NCI-H187 (cell line): Measurements from ENCODE around the gene GABRE.
"Not testable (repeated sequence)": the region's sequence is repeated elsewhere in the genome, so short reads cannot be mapped to it uniquely, and the experiment has no call there.

Experiments
- DNase-seq, 2 experiments: peaks; one replicate each; lab custom pipeline; 2025; lab: John Stamatoyannopoulos, UW

Gene GABRE

DNA sequence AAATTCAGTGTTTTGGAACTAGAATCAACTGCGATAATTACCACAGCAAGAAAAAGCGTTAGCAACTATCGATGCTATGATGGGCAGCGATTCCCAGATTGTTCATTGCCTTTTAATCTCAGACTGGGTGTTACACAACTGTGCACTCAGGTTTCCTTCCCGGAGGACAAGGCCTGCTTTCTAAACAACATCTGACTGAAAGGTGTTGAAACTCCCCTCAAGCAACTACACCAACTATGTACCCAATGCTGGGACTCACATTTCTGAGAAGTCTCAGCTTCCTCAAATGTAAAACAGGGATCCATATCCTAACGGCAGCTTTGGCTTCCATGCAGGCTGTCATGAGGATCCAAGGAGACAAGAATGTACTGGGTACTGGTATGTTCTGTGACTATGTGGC is 8.2 kb downstream of the GABRE start:
- no peak for DNase-seq

DNA sequence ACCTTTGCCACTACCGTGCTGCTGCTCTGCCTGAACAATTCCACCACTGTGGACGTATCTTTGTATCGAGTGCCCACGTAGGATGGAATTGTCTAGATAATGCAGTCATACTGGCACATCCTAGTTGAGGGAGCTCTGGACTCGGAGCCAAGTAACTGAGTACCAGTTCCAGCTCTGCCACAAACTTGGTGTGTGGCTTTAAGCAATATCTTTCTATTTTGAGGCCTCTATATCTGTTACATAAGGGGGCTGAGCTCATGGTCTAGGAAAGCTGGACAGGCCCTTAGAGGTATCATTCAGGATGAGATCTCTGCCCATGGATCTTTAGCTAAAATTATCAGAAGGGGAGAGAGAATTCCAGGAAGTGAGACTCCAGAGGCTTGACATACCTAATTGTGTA is 12.4 kb downstream of the GABRE start:
- no peak for DNase-seq

DNA sequence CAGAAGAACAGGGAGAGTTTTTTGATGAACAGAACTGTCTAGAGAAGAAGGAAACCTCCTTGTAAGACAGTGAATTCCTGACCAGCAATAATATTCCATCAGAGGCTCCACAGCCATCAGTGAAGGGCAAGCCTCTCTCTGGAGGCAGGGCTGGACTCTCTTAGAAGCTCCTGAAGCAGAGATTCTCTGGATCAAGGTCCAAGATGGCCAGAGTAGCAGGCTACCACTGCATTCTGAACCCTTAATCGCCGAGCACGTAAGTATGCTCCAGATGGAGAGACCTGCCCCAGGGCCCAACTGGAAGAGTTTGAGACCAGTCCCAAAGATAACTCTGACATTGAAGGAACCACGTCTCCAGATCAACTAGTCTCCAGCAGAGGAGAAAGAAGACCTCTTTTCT is 16.4 kb downstream of the GABRE start:
- DNase-seq: no peak

DNA sequence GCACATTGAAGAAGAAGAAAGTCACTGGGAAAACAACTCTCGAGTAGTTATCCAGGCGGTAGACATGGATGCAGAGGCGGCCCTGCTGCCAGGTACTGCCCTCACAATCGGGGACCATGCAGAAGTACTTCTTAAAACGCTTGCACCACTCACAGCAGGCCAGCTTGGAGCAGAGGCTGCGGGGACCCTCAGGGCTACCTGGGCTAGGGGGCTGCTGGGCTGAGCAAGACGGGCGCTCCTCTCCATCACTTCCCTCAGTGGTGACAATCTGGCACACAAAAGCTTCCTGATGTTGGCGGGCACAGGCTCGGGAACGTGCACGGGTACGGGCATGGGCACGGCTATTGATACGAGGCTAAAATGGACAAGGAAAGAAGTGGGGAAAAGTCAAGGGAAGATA is 19.7 kb downstream of the GABRE start:
- DNase-seq: no peak

DNA sequence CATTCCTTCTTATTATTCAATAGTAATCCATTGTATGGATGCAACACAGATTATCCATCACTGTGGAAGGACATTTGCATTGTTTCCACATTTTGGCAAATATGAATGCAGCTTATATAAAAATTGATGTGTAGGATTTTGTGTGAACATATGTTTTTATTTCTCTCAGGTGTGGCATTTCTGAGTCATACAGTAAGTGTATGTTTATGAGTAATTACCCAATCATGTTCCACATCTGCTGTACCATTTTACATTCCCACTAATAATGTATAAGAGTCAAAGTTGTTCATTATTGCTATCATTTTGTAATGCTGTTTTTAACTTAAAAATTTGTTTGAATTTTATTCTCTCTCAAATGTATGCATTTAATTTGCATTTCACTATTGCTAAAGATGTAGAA is 36.3 kb downstream of the GABRE start:
- DNase-seq: no peak

DNA sequence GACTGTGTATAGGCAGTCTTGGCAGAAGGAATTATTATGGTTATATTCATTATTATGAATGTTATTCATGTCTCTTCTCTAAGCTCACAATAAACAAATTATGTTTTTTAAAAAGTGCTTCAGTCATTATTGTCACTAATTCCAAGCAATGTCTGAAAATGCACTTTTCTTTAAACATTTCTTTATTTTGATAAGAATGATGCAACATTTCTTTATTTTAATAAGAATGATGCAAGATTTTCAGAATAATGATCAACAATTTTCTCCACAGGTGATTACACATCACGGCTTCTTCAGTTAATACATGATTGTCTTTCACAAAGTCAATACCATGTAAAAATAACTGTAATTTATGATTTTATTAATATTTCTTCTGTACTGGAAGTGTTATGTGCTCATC is 39.1 kb downstream of the GABRE start:
- no peak for DNase-seq

DNA sequence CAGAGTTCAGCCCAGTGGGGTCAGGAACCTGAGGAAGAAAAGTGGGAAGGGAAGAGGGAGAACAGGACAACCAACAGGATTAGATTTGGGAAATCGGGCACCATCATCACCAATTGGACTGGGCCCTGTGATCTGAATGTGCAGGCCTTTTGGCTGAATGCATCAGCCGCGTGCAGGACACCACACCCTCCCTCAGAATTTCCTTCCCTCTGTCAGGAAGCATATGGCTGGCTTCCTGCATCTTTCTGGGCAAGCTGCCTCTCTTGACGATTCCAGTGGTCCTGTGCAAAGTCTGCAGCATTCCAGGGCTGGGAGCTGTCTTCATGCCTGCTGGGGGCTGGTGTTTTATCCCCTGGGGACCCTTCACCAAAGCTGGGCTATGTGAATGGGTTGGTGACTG is 45.4 kb downstream of the GABRE start:
- DNase-seq: no peak

DNA sequence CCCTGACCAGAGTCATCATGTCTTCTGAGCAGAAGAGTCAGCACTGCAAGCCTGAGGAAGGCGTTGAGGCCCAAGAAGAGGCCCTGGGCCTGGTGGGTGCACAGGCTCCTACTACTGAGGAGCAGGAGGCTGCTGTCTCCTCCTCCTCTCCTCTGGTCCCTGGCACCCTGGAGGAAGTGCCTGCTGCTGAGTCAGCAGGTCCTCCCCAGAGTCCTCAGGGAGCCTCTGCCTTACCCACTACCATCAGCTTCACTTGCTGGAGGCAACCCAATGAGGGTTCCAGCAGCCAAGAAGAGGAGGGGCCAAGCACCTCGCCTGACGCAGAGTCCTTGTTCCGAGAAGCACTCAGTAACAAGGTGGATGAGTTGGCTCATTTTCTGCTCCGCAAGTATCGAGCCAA is 50.8 kb downstream of the GABRE start:
- DNase-seq: no peak

DNA sequence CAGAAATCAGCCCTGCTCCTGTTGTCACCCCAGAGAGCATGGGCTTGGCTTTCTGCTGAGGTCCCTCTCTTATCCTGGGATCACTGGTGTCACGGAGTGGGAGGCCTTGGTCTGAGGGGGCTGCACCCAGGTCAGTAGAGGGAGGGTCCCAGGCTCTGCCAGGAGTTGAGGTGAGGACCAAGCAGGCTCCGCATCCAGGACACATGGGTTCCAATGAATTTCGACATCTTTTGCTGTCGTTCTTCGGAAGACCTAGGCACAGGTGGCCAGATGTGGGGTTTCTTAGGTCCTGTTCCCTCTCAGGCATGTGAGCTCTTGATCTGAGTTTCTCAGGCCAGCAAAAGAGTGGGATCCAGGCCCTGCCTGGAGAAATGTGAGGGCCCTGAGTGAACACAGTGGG is 51.8 kb downstream of the GABRE start:
- no peak for DNase-seq

DNA sequence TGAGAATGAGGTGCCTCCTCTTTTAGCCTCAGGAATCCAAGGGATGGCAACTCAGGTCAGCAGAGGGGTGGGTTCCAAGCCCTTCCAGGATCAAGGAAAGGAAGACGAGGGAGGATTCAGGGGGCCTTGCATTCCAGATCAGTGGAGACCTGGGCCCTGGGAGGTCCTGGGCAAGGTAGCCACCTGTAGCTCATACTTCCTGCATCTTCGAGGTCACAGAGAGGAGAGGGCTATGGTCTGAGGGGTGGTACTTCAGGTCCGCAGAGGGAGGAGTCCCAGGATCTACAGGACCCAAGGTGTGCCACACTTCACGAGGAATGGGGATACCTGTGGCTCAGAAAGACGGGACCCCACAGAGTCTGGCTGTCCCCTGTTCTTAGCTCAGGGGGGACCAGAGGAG is 52.6 kb downstream of the GABRE start:
- DNase-seq: no peak

DNA sequence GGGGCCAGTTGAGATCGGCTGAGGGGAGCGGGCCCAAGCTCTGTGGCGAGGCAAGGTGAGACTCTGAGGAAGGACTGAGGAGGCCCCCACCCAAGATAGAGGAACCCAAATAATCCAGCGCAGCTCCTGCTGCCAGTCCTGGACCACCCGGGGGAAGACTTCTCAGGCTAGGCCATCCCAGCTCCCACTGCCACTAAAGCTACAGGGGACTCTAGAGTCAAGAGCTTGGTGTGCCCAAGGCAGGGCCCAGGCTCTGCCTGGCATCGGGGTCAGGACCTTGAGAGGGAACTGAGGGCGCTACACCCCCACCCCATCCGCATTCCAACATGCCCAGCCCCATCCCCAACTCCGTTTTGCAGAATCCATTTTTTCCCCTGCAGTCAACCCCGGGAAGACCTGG is 53.2 kb downstream of the GABRE start:
- DNase-seq: no peak

DNA sequence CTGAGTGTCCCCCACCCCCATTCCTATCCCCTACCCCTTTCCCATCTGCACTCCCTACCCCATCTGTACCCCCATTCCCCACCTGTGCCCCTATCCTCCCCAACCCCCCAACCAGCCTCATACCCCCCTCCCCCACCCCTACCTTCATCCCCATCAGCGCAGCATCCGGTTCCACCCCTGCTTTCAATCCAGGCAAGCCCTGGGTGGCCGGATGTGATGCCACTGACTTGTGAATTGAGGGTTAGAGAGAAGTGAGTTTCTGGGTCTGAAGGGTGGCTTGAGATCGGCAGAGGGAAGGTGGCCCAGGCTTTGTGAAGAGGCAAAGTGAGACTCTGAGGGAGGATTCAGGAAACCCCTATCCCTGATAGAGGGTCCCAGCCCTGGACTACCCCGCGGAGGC is 53.9 kb downstream of the GABRE start:
- DNase-seq: no peak

DNA sequence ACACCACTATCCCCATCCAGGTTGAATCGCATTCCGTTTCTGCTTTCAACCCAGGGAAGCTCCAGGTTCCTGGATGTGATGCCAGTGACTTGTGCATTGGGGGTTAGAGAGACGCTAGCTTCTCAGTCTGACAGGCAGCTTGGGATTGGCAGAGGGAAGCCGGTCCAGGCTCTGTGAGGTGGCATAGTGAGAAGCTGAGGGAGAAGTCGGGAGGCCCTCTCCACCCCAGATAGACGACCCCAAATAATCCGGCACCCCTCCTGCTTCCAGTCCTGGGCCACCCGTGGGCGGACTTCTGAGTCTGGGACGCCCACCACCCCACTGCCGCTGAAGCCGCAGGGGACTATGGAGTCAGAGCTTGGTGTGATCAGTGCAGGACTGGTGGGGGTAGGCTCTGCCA is 54.4 kb downstream of the GABRE start:
- DNase-seq: no peak

DNA sequence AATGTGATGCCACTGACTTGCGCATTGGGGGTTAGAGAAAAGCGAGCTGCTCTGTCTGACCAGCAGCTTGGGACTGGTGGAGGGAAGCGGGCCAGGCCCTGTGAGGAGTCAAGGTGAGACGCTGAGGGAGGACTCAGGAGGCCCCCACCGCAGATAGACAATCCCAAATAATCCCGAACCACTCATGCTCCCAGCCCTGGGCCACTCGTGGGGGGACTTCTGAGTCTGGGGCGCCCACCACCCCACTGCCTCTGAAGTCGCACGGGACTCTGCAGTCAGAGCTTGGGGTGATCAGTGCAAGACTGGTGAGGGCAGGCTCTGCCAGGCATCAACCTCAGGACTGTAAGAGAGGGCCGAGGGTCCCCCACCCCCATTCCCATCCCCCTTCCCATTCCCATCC is 54.9 kb downstream of the GABRE start:
- no peak for DNase-seq

DNA sequence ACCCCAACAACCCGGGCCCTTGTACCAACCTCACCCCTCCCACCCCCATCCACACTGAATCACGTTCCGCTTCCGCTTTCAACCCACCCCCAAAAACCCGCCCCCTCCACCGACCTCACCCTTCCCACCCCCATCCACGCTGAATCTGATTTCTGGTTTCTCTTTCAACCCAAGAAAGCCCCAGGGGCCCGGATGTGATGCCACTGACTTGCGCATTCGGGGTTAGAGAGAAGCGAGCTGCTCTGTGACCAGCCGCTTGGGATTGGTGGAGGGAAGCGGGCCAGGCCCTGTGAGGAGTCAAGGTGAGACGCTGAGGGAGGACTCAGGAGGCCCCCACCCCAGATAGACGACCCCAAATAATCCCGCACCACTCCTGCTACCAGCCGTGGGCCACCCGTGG is 55.7 kb downstream of the GABRE start:
- not testable (repeated sequence) for DNase-seq

DNA sequence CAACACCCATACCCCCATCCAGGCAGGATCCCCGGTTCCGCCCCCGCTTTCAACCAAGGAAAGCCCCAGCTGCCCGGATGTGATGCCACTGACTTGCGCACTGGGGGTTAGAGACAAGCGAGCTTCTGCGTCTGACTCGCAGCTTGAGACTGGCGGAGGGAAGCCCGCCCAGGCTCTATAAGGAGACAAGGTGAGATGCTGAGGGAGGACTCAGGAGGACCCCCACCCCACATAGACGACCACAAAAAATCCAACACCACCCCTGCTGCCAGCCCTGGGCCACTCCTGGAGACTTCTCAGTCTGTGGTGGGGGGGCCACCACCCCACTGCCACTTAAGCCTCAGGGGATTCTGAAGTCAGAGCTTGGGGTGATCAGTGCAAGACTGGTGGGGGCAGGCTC is 61.7 kb downstream of the GABRE start, which contains the start of gene MAGEA4:
MAGEA4 (plus strand) TSS at position 110 of the 400 bp plus-strand sequence. CDS start 10,776 bp downstream, outside the sequence.
- no peak for DNase-seq

DNA sequence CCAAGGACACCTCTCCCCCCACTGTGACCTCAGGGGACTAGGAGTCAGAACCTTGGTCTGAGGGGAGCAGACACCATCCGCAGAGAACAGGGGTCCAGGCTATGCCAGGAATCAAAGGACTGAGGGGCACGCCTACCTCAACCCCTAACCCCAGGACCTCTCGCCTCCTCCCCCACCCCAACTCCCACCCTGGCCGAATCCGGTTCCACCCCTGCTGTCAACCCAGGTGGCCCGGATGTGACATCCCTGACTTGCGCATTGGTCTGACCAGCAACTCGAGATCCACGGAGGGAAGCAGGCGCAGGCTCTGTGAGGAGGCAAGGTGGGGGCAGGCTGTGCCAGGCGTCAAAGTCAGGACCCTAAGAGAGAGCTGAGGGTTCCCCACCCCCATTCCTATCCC is 62.3 kb downstream of the GABRE start:
- DNase-seq: no peak

DNA sequence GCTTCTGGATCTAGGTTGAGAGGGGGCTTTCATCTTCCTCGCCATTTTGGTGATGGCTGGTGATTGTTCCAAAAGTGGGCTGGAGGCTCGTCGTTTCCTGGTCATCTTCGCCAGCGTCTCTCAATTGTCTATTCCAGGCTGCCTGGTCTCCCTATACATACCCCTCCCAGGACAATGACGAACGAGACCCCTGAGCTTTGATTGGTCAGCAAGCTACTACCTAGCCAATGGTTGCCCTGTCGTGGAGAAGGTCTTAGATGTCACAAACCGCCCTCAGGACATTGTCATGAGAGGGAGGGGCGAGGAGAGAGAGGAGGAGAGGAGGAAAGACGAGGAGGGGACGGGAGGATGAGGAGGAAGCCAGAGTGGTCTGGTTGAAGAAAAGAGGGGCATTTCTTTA is 69.5 kb downstream of the GABRE start:
- DNase-seq: no peak
